K562 (cell line): ENCODE measurements around the gene HPSE2. TPM values are rescaled to one million over a fixed set of nuclear protein-coding genes. Genes with fewer than 3 reads are reported as not detected.

Source experiments
- CCNT2 ChIP-seq: IDR thresholded peaks from 2 replicates; pipeline ENCODE4 v1.6.1; 2011; ENCODE audit warnings: borderline replicate concordance, low read depth, mild to moderate bottlenecking, moderate library complexity, mixed read lengths, low read length; ENCODE audit not compliant: insufficient read length; ENCODE audit errors: extremely low read depth
- CEBPG ChIP-seq, 3 experiments: fragments of 200-800 bp in 1 of 3; sonication (Bioruptor generic) in 1 of 3; sonication (generic) in 1 of 3; formaldehyde crosslinking in 1 of 3; IDR thresholded peaks in 2 of 3; conservative IDR thresholded peaks in 1 of 3; 2 replicates each; pipeline versions ENCODE4 v1.6.1 to v1.8.0; 2016 to 2022; ENCODE audit warnings: missing compliant biosample characterization in 2 of 3, missing genetic modification characterization in 2 of 3, mild to moderate bottlenecking in 1 of 3, missing genetic modification reagents in 1 of 3
- CHD7 ChIP-seq: fragments of 200-600 bp; sonication (generic); IDR thresholded peaks from one replicate; pipeline ENCODE4 v1.6.1; 2012; ENCODE audit warnings: mild to moderate bottlenecking, low read depth, low read length, inconsistent platforms
- HDAC2 ChIP-seq: fragments of 450-650 bp; IDR thresholded peaks from 2 replicates; pipeline ENCODE4 v1.6.1; 2016; ENCODE audit warnings: mild to moderate bottlenecking
- MNT ChIP-seq, 2 experiments: fragments of 450-650 bp; conservative IDR thresholded peaks; 2 replicates each; pipeline ENCODE4 v1.6.1; 2017; ENCODE audit warnings: mild to moderate bottlenecking in 2 of 2, moderate library complexity in 2 of 2
- NR3C1 ChIP-seq: sonication (generic); formaldehyde crosslinking; IDR thresholded peaks from 2 replicates; pipeline ENCODE4 v1.8.1; 2022; ENCODE audit warnings: missing genetic modification reagents
- SP1 ChIP-seq: sonication (generic); formaldehyde crosslinking; IDR thresholded peaks from 2 replicates; pipeline ENCODE4 v1.8.1; 2022; ENCODE audit warnings: mild to moderate bottlenecking, missing genetic modification reagents
- ZBTB9 ChIP-seq: fragments of 450-650 bp; formaldehyde crosslinking; IDR thresholded peaks from 2 replicates; pipeline ENCODE4 v1.4.0; 2020; ENCODE audit warnings: mild to moderate bottlenecking, moderate library complexity
- ZKSCAN8 ChIP-seq: fragments of 200-800 bp; sonication (Bioruptor generic); IDR thresholded peaks from 2 replicates; pipeline ENCODE4 v1.6.1; 2016; ENCODE audit warnings: missing genetic modification characterization, missing compliant biosample characterization
- ZNF551 ChIP-seq: fragments of 250-450 bp; sonication (Bioruptor Pico); IDR thresholded peaks from 2 replicates; pipeline ENCODE4 v1.5.0; 2021; ENCODE audit warnings: mild to moderate bottlenecking, moderate library complexity
- polyA plus RNA-seq, 8 experiments: library from polyadenylated mRNA; depleted of rRNA in 4 of 8; stranded (reverse) in 5 of 8; unstranded in 3 of 8; fragments of >200 nt; fragmentation: Nextera tagmentation in 2 of 8; fragmentation: Illumina TruSeq in 1 of 8; extraction: Ambion mirVana in 2 of 8; extraction: Trizol in 1 of 8; gene quantifications; 2 replicates each; pipeline versions ENCODE4 v1.2.1 to v1.2.3, GENCODE V29; 2011 to 2014; ENCODE audit warnings: inconsistent platforms in 1 of 8, missing spikeins in 1 of 8
- total RNA-seq, 7 experiments: library from RNA; depleted of rRNA in 6 of 7; stranded (reverse); fragments of >200 nt in 6 of 7; fragmentation: Illumina TruSeq in 2 of 7; extraction: Trizol in 2 of 7; gene quantifications; 2 replicates each; pipeline versions ENCODE4 v1.2.1 to v1.2.3, GENCODE V29; 2011 to 2021; ENCODE audit warnings: low replicate concordance in 1 of 7
- TF ChIP-seq, protein P1 (sequence below): fragments of 250-450 bp; sonication (Bioruptor Pico); IDR thresholded peaks from 2 replicates; pipeline ENCODE4 v1.8.0; 2022; ENCODE audit warnings: moderate library complexity, mild to moderate bottlenecking, inconsistent platforms

The HPSE2 gene
- total and polyA plus RNA-seq, 9 of the 15 experiments (the other 6 are each of a cell fraction or from before 2014, with no cell fraction given): 0.03 to 0.10 (median 0.04) TPM; not detected in 2

DNA sequence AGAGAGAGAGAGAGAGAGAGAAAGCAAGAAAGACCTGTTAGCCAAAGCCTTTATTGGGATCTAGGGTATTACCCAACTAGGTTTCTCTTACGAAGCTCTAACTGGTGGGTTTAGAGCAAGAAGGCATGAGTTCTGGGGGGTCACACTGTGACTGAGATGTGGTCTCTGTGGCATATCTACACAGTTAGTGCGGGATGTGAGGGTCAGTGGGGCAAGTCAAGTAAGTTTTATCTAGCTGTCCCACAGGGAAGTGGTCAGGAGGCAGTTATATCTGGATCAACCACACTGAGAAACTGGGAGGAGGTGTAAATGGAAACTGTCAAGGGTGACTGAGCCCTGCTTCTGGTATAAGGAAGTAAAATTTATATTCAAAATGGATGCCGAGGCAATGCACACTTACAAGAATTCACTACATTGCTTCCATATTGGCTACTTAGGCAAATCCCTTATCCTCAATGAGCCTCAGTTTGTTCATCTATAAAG, 457.3 kb downstream of the HPSE2 start (continued):
- TF ChIP-seq MNT (conservative IDR thresholded peaks at IDR 0.05) (0 out of 4 replicates have a peak, but pooled peaks of 1 of the 2 experiments have one; percentile 21), NR3C1 (CRISPR knock-in tag) (no peak), SP1 (CRISPR knock-in tag) (no peak), CHD7 (no peak), CCNT2 (peak; percentile 54), ZNF551 (CRISPR knock-in tag) (no peak), CEBPG (CRISPR knock-in tag; IDR thresholded peaks at IDR 0.05) (no peak), CEBPG (tag; conservative IDR thresholded peaks at IDR 0.05 in 1 of 2, IDR thresholded peaks at IDR 0.05 in 1 of 2) (peak in 1 of 2 experiments; percentile 57; a peak in 2 of 4 replicates), ZBTB9 (CRISPR knock-in tag) (no peak), ZKSCAN8 (CRISPR knock-in tag) (no peak), HDAC2 (peak; percentile 89)
- TF ChIP-seq, protein P1, sequence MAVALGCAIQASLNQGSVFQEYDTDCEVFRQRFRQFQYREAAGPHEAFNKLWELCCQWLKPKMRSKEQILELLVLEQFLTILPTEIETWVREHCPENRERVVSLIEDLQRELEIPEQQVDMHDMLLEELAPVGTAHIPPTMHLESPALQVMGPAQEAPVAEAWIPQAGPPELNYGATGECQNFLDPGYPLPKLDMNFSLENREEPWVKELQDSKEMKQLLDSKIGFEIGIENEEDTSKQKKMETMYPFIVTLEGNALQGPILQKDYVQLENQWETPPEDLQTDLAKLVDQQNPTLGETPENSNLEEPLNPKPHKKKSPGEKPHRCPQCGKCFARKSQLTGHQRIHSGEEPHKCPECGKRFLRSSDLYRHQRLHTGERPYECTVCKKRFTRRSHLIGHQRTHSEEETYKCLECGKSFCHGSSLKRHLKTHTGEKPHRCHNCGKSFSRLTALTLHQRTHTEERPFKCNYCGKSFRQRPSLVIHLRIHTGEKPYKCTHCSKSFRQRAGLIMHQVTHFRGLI (CRISPR knock-in tag): no peak
